Measurements from ENCODE around the gene LRRN2. TPM values are rescaled to one million over a fixed set of nuclear protein-coding genes. Genes with fewer than 3 reads are reported as not detected.
"Not testable (repeated sequence)": the region's sequence is repeated elsewhere in the genome, so short reads cannot be mapped to it uniquely, and the experiment has no call there.

The LRRN2 gene
- total and polyA plus RNA-seq, 5 donors from 2014 or later: 0.02 to 0.03 TPM; not detected in 3

DNA sequence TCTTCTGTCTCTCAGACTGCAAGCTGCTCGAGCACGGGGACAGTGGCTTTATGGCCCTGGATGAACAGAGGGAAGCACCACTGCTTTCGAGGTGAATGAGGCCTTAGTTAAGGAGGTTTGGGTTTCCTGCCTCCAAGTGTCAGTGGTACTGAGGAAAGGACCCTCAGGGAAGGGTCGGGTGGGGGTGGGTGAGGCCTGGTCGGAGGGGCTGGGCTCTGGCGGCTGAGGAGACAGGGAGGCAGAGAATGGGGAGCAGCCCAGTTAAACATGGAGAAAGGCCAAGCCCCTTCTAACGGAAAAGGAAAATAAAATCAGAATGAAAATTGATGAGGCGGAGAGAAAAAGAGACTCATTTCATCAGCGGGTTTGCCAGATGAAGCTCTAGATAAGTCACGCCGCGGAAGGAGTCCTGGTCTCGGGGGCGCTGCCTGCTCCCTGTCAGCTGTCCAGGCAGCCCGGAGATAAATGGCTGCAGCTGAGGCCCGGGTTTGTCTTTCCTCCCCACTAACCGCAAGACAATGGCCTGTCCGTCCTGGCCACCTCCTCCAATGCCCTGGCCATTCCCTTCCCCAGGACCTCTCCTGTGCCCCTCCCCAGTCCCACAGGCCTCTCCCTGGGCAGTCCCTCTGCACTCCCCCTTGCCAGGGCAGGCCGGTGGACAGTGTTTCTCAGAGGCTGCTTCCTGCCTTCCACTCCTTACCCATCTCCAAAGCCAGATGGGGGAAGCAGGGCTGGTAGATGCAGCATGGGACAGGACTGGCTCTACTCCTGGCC lies 55.2 kb downstream of the LRRN2 start:
- H3K36me3 ChIP-seq (ENCODE audit: control insufficient read depth, insufficient read depth, low read length): no peaks in the 10 kb centered on the region
- no peak for ATAC-seq (ENCODE audit: low read depth in 2 of 2)
- no peak overlapping the region for H3K27ac ChIP-seq (ENCODE audit: insufficient read depth, low read length, poor library complexity, severe bottlenecking)
- H3K36me3 Mint-ChIP-seq: no peaks in the 10 kb centered on the region
- no peaks in the 10 kb centered on the region for H3K9me3 Mint-ChIP-seq
- H3K27ac Mint-ChIP-seq: no peak overlapping the region
- H3K4me3 ChIP-seq (ENCODE audit: low read depth, low read length): no peak overlapping the region
- no peaks in the 10 kb centered on the region for H3K9me3 ChIP-seq (ENCODE audit: control insufficient read depth in 2 of 2, low read length in 2 of 2)
- no peaks in the 10 kb centered on the region for H3K4me1 ChIP-seq (ENCODE audit: control insufficient read depth, insufficient read depth, low read length, poor library complexity, severe bottlenecking)
- H3K4me1 Mint-ChIP-seq: no peaks in the 10 kb centered on the region
- H3K27me3 Mint-ChIP-seq: peaks cover 11% of the 10 kb centered on the region
- no peak overlapping the region for H3K4me3 Mint-ChIP-seq
- DNase-seq: no peak
- peaks cover 3% of the 10 kb centered on the region for H3K27me3 ChIP-seq (ENCODE audit: control insufficient read depth, insufficient read depth, low read length)

DNA sequence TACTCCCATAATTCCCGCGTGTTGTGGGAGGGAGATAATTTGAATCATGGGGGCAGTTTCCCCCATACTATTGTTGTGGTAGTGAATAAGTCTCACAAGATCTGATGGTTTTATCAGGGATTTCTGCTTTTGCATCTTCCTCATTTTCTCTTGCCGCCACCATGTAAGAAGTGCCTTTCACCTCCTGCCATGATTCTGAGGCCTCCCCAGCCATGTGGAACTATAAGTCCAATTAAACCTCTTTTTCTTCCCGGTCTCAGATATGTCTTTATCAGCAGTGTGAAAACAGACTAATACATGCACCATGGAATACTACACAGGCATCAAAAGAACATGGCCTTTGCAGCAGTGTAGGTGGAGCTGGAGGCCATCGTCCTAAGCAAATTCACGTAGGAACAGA lies 56.1 kb downstream of the LRRN2 start:
- not testable (repeated sequence) for H3K4me3 Mint-ChIP-seq; H3K27ac Mint-ChIP-seq; H3K9me3 ChIP-seq (ENCODE audit: control insufficient read depth in 2 of 2, low read length in 2 of 2); H3K4me3 ChIP-seq (ENCODE audit: low read depth, low read length); H3K36me3 Mint-ChIP-seq; ATAC-seq (ENCODE audit: low read depth in 2 of 2); DNase-seq; H3K9me3 Mint-ChIP-seq; H3K4me1 ChIP-seq (ENCODE audit: control insufficient read depth, insufficient read depth, low read length, poor library complexity, severe bottlenecking); H3K27me3 ChIP-seq (ENCODE audit: control insufficient read depth, insufficient read depth, low read length); H3K36me3 ChIP-seq (ENCODE audit: control insufficient read depth, insufficient read depth, low read length); H3K27ac ChIP-seq (ENCODE audit: insufficient read depth, low read length, poor library complexity, severe bottlenecking); H3K4me1 Mint-ChIP-seq
- H3K27me3 Mint-ChIP-seq: peaks cover 11% of the 10 kb centered on the region

DNA sequence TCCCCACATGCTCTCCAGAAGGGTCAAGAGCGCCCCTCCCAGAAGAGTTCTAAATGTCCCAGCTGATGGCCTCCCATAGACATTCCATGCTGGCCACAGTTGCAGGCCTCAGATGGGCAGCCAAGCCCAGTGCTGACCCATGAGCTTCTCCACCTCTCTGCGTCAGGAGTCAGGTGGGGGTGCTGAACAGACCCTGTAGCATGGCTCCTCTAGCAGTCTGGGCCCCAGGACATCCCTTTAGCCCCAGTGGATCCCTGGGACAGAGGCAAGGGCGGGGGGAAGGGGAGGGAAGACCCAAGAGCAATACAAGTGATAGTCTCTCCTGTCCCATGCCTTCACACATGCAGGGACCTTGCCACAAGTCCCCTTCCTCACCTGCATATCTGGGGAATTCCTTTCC lies 56.7 kb downstream of the LRRN2 start:
- Mint-ChIP-seq H3K27ac (no peak overlapping the region), H3K4me3 (no peak overlapping the region), H3K36me3 (no peaks in the 10 kb centered on the region), H3K4me1 (no peaks in the 10 kb centered on the region), H3K9me3 (no peaks in the 10 kb centered on the region), H3K27me3 (peaks cover 11% of the 10 kb centered on the region)
- Histone ChIP-seq H3K4me1 (ENCODE audit: control insufficient read depth, insufficient read depth, low read length, poor library complexity, severe bottlenecking) (no peaks in the 10 kb centered on the region), H3K9me3 (ENCODE audit: control insufficient read depth in 2 of 2, low read length in 2 of 2) (no peaks in the 10 kb centered on the region), H3K4me3 (ENCODE audit: low read depth, low read length) (no peak overlapping the region), H3K27me3 (ENCODE audit: control insufficient read depth, insufficient read depth, low read length) (peaks cover 3% of the 10 kb centered on the region), H3K27ac (ENCODE audit: insufficient read depth, low read length, poor library complexity, severe bottlenecking) (no peak overlapping the region), H3K36me3 (ENCODE audit: control insufficient read depth, insufficient read depth, low read length) (no peaks in the 10 kb centered on the region)
- ATAC-seq (ENCODE audit: low read depth in 2 of 2): no peak
- no peak for DNase-seq

DNA sequence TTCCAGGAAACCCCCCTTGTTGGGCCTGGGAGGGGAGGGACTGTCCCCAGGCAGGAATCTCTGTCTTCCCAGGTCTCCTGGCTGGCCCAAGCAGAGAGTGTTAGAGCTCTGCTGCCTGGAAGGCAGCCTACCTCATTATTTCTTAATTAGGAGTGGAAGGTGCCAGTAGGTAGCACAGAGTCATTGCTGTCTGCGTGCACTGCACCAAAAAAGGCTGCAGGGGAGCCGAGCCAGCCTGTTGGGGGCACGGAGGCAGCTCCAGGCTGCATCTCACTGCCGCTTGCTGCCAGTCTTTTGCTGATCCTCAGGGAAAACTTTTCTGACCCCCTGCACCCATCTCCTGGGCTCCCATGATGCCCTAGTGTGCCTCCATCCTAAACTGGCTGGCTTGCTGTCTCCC lies 58.1 kb downstream of the LRRN2 start:
- no peak for ATAC-seq (ENCODE audit: low read depth in 2 of 2)
- Mint-ChIP-seq H3K27ac (no peak overlapping the region), H3K9me3 (no peaks in the 10 kb centered on the region), H3K4me1 (no peaks in the 10 kb centered on the region), H3K27me3 (peaks cover 11% of the 10 kb centered on the region), H3K4me3 (no peak overlapping the region), H3K36me3 (peaks cover 4% of the 10 kb centered on the region)
- no peak for DNase-seq
- H3K27me3 ChIP-seq (ENCODE audit: control insufficient read depth, insufficient read depth, low read length): peaks cover 3% of the 10 kb centered on the region
- H3K36me3 ChIP-seq (ENCODE audit: control insufficient read depth, insufficient read depth, low read length): no peaks in the 10 kb centered on the region
- H3K4me1 ChIP-seq (ENCODE audit: control insufficient read depth, insufficient read depth, low read length, poor library complexity, severe bottlenecking): no peaks in the 10 kb centered on the region
- H3K27ac ChIP-seq (ENCODE audit: insufficient read depth, low read length, poor library complexity, severe bottlenecking): no peak overlapping the region
- H3K9me3 ChIP-seq (ENCODE audit: control insufficient read depth in 2 of 2, low read length in 2 of 2): no peaks in the 10 kb centered on the region
- no peak overlapping the region for H3K4me3 ChIP-seq (ENCODE audit: low read depth, low read length)

DNA sequence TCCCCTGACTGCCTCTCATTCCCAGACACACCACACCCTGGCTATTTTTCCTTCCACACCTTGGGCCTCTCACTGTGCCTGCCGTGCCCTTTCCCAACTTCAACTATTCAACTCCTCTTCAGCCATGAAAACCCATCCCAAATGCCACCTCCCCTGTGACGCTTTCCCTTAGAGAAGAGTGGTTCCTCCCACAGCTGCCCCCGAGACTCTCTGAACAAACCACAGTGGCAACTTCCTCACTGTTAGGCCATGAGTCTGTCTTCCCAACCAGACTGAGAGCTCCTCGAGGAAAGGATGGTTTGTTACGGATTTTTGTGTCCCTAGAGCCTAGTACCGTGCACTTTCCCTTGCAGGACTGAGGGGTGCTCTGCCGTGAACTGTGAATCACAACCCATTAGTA lies 59.2 kb downstream of the LRRN2 start:
- peaks cover 8% of the 10 kb centered on the region for H3K27me3 Mint-ChIP-seq
- DNase-seq (no peak), ATAC-seq (ENCODE audit: low read depth in 2 of 2) (no peak)
- H3K27me3 ChIP-seq (ENCODE audit: control insufficient read depth, insufficient read depth, low read length): no peaks in the 10 kb centered on the region
- H3K4me1 Mint-ChIP-seq: no peaks in the 10 kb centered on the region
- no peaks in the 10 kb centered on the region for H3K9me3 Mint-ChIP-seq
- no peak overlapping the region for H3K27ac Mint-ChIP-seq
- peaks cover 4% of the 10 kb centered on the region for H3K36me3 Mint-ChIP-seq
- H3K4me3 Mint-ChIP-seq: peak overlapping the region in 1 of 4 donors; percentile 18
- H3K36me3 ChIP-seq (ENCODE audit: control insufficient read depth, insufficient read depth, low read length): no peaks in the 10 kb centered on the region
- H3K4me1 ChIP-seq (ENCODE audit: control insufficient read depth, insufficient read depth, low read length, poor library complexity, severe bottlenecking): no peaks in the 10 kb centered on the region
- H3K9me3 ChIP-seq (ENCODE audit: control insufficient read depth in 2 of 2, low read length in 2 of 2): no peaks in the 10 kb centered on the region
- no peak overlapping the region for H3K4me3 ChIP-seq (ENCODE audit: low read depth, low read length)
- no peak overlapping the region for H3K27ac ChIP-seq (ENCODE audit: insufficient read depth, low read length, poor library complexity, severe bottlenecking)

DNA sequence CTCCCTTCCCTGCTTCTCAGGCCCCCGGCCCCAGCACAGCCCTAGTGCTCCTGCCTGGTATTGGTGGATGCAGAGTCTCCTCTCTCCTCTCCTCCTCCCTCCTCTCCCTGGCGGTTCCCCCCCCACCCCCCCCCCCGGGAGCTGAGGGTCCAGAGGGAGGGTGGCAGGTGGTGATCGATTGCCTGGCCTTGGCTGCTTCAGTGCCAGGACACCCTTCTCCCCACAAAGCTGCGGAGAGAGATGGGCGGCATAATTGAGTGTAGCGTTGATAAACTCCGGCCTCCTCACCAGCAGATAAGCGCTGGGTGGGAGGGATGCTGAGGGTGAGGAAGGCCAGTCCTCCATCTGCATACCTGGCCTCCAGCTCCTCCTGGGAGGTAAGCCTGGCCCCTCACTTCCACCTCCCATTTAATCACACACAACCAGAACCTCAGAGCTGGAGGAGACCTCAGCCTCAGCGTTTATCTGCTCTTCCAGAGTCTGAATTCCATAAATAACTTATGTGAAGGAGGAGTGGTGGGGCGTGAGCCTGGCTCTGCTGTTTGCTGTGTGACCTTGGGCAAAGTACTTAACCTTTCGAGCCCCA lies 60.8 kb downstream of the LRRN2 start:
- H3K9me3 Mint-ChIP-seq: no peaks in the 10 kb centered on the region
- no peak overlapping the region for H3K4me3 Mint-ChIP-seq
- peaks cover 4% of the 10 kb centered on the region for H3K27me3 Mint-ChIP-seq
- no peak for ATAC-seq (ENCODE audit: low read depth in 2 of 2)
- H3K4me3 ChIP-seq (ENCODE audit: low read depth, low read length): no peak overlapping the region
- H3K27me3 ChIP-seq (ENCODE audit: control insufficient read depth, insufficient read depth, low read length): no peaks in the 10 kb centered on the region
- H3K4me1 ChIP-seq (ENCODE audit: control insufficient read depth, insufficient read depth, low read length, poor library complexity, severe bottlenecking): no peaks in the 10 kb centered on the region
- H3K36me3 Mint-ChIP-seq: peaks cover 7% of the 10 kb centered on the region
- H3K27ac ChIP-seq (ENCODE audit: insufficient read depth, low read length, poor library complexity, severe bottlenecking): no peak overlapping the region
- H3K36me3 ChIP-seq (ENCODE audit: control insufficient read depth, insufficient read depth, low read length): no peaks in the 10 kb centered on the region
- H3K9me3 ChIP-seq (ENCODE audit: control insufficient read depth in 2 of 2, low read length in 2 of 2): no peaks in the 10 kb centered on the region
- no peak for DNase-seq
- no peak overlapping the region for H3K27ac Mint-ChIP-seq
- H3K4me1 Mint-ChIP-seq: no peaks in the 10 kb centered on the region

DNA sequence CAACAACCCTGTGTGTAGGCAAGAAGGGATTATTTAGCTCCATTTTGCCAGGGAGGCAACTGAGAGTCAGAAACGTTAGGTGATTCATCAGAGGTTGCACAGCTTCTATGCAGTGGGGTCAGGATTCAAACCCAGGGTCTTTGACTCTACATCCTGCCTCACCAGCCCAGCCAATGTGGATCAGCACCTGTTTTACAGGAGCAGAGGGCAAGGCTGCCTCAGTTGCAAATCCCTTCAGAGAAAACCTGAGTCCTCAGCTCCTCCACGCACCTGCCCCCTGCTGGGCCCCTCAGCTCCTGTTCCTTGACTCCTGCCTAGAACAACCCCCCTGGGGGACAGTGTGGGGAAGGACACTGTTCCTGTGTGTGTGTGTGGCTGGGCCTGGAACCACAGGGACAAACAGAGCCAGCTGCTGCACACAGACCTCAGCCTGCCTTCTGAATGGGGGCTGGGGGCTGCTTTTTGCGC lies 61.6 kb downstream of the LRRN2 start:
- H3K9me3 ChIP-seq (ENCODE audit: control insufficient read depth in 2 of 2, low read length in 2 of 2): no peaks in the 10 kb centered on the region
- DNase-seq (peak in 2 of 3 donors; percentile 5 to 51), ATAC-seq (ENCODE audit: low read depth in 2 of 2) (peak in 1 of 2 donors; percentile 60)
- Mint-ChIP-seq H3K36me3 (peaks cover 7% of the 10 kb centered on the region), H3K27ac (no peak overlapping the region), H3K4me3 (no peak overlapping the region), H3K27me3 (no peaks in the 10 kb centered on the region), H3K4me1 (no peaks in the 10 kb centered on the region), H3K9me3 (no peaks in the 10 kb centered on the region)
- no peak overlapping the region for H3K4me3 ChIP-seq (ENCODE audit: low read depth, low read length)
- H3K27me3 ChIP-seq (ENCODE audit: control insufficient read depth, insufficient read depth, low read length): no peaks in the 10 kb centered on the region
- no peak overlapping the region for H3K27ac ChIP-seq (ENCODE audit: insufficient read depth, low read length, poor library complexity, severe bottlenecking)
- no peaks in the 10 kb centered on the region for H3K36me3 ChIP-seq (ENCODE audit: control insufficient read depth, insufficient read depth, low read length)
- H3K4me1 ChIP-seq (ENCODE audit: control insufficient read depth, insufficient read depth, low read length, poor library complexity, severe bottlenecking): no peaks in the 10 kb centered on the region

DNA sequence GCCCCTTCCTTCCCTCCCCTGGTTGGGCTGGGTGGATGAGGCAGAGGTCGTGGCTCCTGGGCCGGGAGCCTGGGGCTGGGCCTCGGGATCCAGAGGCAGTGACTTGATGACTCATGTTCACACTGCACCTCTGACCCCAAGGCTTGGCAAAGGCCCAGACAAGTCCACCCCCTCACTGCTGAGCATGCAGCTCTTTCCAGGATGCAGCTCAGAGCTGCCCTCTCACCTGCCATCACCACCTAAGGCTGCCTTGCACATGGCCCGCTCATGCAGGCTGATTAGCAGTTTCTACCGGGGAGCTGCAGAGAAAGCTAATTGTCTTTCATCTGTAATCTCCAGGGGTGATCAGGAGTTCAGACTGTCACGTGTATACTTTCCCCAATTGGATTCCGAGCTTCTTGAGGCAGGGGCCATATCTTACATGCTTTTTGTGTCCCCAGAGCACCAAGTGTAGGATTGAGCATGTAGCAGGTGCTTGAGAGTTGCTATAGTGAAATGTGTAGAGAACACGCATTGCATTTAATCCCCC lies 62.1 kb downstream of the LRRN2 start:
- Mint-ChIP-seq H3K9me3 (no peaks in the 10 kb centered on the region), H3K27me3 (no peaks in the 10 kb centered on the region), H3K4me1 (no peaks in the 10 kb centered on the region), H3K4me3 (no peak overlapping the region), H3K27ac (no peak overlapping the region), H3K36me3 (peaks cover 7% of the 10 kb centered on the region)
- Histone ChIP-seq H3K9me3 (ENCODE audit: control insufficient read depth in 2 of 2, low read length in 2 of 2) (no peaks in the 10 kb centered on the region), H3K4me1 (ENCODE audit: control insufficient read depth, insufficient read depth, low read length, poor library complexity, severe bottlenecking) (no peaks in the 10 kb centered on the region), H3K36me3 (ENCODE audit: control insufficient read depth, insufficient read depth, low read length) (no peaks in the 10 kb centered on the region), H3K27me3 (ENCODE audit: control insufficient read depth, insufficient read depth, low read length) (no peaks in the 10 kb centered on the region), H3K27ac (ENCODE audit: insufficient read depth, low read length, poor library complexity, severe bottlenecking) (no peak overlapping the region), H3K4me3 (ENCODE audit: low read depth, low read length) (no peak overlapping the region)
- ATAC-seq (ENCODE audit: low read depth in 2 of 2) (no peak), DNase-seq (no peak)

Data from CD4-positive, CD25-positive, alpha-beta regulatory T cell (primary cell).